ENCODE results near the gene SEPTIN14.

SEPTIN14 gene

GRCh38 chr7:55784151-55784550 lies 78.4 kb downstream of the SEPTIN14 start:
- TF ChIP-seq, protein P1, sequence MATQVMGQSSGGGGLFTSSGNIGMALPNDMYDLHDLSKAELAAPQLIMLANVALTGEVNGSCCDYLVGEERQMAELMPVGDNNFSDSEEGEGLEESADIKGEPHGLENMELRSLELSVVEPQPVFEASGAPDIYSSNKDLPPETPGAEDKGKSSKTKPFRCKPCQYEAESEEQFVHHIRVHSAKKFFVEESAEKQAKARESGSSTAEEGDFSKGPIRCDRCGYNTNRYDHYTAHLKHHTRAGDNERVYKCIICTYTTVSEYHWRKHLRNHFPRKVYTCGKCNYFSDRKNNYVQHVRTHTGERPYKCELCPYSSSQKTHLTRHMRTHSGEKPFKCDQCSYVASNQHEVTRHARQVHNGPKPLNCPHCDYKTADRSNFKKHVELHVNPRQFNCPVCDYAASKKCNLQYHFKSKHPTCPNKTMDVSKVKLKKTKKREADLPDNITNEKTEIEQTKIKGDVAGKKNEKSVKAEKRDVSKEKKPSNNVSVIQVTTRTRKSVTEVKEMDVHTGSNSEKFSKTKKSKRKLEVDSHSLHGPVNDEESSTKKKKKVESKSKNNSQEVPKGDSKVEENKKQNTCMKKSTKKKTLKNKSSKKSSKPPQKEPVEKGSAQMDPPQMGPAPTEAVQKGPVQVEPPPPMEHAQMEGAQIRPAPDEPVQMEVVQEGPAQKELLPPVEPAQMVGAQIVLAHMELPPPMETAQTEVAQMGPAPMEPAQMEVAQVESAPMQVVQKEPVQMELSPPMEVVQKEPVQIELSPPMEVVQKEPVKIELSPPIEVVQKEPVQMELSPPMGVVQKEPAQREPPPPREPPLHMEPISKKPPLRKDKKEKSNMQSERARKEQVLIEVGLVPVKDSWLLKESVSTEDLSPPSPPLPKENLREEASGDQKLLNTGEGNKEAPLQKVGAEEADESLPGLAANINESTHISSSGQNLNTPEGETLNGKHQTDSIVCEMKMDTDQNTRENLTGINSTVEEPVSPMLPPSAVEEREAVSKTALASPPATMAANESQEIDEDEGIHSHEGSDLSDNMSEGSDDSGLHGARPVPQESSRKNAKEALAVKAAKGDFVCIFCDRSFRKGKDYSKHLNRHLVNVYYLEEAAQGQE (IDR thresholded peaks at IDR 0.05; ENCODE audit: low read depth), result no peak
- no peak for TF ChIP-seq TCF12 (IDR thresholded peaks at IDR 0.05; ENCODE audit: low read depth)

DNA sequence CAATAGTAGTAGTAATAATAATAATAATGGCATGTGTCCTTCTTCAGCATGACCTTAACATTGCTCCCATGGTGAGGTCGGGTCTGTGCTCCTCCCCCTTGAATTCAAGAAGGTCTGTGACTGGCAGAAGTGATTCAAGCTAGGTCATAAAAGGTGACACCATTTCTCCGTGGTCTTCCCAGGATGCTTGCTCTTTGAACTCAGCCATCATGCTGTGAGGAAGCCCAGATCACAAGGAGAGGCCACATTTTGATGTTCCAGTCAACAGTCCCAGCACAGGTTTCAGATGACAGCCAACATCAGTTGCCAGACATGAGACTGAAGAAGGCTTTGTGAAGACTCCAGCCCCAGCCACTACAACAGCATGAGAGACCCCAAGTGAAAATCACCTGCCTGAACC lies 83.9 kb downstream of the SEPTIN14 start:
- TF ChIP-seq TCF12 (IDR thresholded peaks at IDR 0.05; ENCODE audit: low read depth) (no peak), NFIC (IDR thresholded peaks at IDR 0.05) (no peak), TEAD4 (IDR thresholded peaks at IDR 0.05) (no peak), TAF1 (IDR thresholded peaks at IDR 0.05; ENCODE audit: low read depth) (no peak), EP300 (IDR thresholded peaks at IDR 0.05; ENCODE audit: borderline replicate concordance) (no peak), FOXM1 (IDR thresholded peaks at IDR 0.05; ENCODE audit: borderline replicate concordance, low read depth) (no peak), CREB1 (IDR thresholded peaks at IDR 0.05; ENCODE audit: low read depth) (no peak), EGR1 (IDR thresholded peaks at IDR 0.05) (no peak), YY1 (IDR thresholded peaks at IDR 0.05; ENCODE audit: low read depth) (no peak)
- TF ChIP-seq, protein P2, sequence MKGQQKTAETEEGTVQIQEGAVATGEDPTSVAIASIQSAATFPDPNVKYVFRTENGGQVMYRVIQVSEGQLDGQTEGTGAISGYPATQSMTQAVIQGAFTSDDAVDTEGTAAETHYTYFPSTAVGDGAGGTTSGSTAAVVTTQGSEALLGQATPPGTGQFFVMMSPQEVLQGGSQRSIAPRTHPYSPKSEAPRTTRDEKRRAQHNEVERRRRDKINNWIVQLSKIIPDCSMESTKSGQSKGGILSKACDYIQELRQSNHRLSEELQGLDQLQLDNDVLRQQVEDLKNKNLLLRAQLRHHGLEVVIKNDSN (IDR thresholded peaks at IDR 0.05), result no peak
- TF ChIP-seq, protein P1 (IDR thresholded peaks at IDR 0.05; ENCODE audit: low read depth), result no peak

GRCh38 chr7:55776196-55776595 lies 86.4 kb downstream of the SEPTIN14 start:
- no peak for TF ChIP-seq EP300 (IDR thresholded peaks at IDR 0.05; ENCODE audit: borderline replicate concordance)
- no peak for TF ChIP-seq FOXM1 (IDR thresholded peaks at IDR 0.05; ENCODE audit: borderline replicate concordance, low read depth)
- no peak for TF ChIP-seq CEBPB (IDR thresholded peaks at IDR 0.05)
- TF ChIP-seq, protein P2 (IDR thresholded peaks at IDR 0.05), result no peak
- TF ChIP-seq EGR1 (IDR thresholded peaks at IDR 0.05), result no peak
- no peak for TF ChIP-seq NFIC (IDR thresholded peaks at IDR 0.05)
- TF ChIP-seq, protein P1 (IDR thresholded peaks at IDR 0.05; ENCODE audit: low read depth), result no peak
- TF ChIP-seq CREB1 (IDR thresholded peaks at IDR 0.05; ENCODE audit: low read depth), result no peak
- no peak for TF ChIP-seq TCF12 (IDR thresholded peaks at IDR 0.05; ENCODE audit: low read depth)
- no peak for TF ChIP-seq TAF1 (IDR thresholded peaks at IDR 0.05; ENCODE audit: low read depth)
- no peak for TF ChIP-seq RAD21 (IDR thresholded peaks at IDR 0.05; ENCODE audit: low read depth)
- TF ChIP-seq YY1 (IDR thresholded peaks at IDR 0.05; ENCODE audit: low read depth), result no peak

DNA sequence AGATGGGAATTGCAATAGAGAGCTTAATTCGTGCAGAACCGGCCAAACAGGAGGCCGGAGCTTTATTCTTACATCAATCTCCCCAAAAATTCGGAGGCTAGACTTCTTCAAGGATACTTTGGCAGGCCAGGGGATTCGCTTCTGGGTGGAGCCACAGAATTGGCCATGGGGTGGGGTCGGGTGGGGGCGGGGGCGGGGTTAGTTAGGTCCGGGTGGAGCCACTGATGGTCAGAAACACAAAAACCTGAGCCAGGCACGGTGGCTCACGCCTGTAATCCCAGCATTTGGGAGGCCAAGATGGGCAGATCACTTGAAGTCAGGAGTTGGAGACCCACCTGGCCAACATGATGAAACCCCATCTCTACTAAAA lies 87.5 kb downstream of the SEPTIN14 start:
- TF ChIP-seq TCF12 (IDR thresholded peaks at IDR 0.05; ENCODE audit: low read depth), result no peak
- no peak for TF ChIP-seq YY1 (IDR thresholded peaks at IDR 0.05; ENCODE audit: low read depth)
- no peak for TF ChIP-seq EP300 (IDR thresholded peaks at IDR 0.05; ENCODE audit: borderline replicate concordance)

DNA sequence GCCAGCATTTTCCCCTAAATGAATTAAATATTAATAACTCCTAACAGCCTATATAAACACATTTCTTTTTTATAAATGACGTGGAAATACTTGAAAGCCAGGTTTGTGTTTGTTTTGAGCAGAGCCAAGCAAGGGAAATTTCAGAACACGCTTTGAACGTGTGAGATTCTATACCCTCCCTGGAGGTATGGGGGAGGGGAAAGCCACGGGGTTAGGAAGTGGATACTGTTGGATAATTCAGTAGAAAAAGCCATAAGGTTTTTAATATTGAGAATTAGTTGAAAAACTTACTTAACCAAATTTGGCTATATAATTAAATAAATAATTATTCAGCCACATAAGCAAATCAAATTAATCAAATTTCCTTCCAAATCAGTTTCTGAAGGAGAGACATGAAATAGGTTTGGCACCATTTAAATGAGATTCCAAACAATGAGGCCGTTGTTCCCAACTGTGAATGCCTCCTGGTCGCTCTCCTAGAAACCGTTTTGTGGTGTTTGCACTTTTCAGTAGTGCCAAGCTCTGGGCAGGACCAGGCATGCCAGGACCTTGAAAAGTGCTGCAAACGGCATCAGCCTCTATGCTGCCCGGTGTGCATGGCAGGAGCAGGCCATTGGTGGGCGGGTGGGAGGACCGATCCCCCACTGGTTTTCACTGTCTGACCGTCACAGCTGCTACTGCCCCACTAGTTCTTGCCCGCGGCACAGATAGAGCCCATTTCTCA lies 88.1 kb downstream of the SEPTIN14 start:
- TF ChIP-seq, protein P2 (IDR thresholded peaks at IDR 0.05), result no peak
- TF ChIP-seq FOXM1 (IDR thresholded peaks at IDR 0.05; ENCODE audit: borderline replicate concordance, low read depth), result no peak
- TF ChIP-seq EGR1 (IDR thresholded peaks at IDR 0.05), result no peak
- TF ChIP-seq CREB1 (IDR thresholded peaks at IDR 0.05; ENCODE audit: low read depth), result no peak
- TF ChIP-seq NFIC (IDR thresholded peaks at IDR 0.05), result no peak
- no peak for TF ChIP-seq TEAD4 (IDR thresholded peaks at IDR 0.05)
- TF ChIP-seq MAX (IDR thresholded peaks at IDR 0.05), result no peak
- no peak for TF ChIP-seq EP300 (IDR thresholded peaks at IDR 0.05; ENCODE audit: borderline replicate concordance)
- TF ChIP-seq CEBPB (IDR thresholded peaks at IDR 0.05), result no peak
- no peak for TF ChIP-seq ZBTB7A (IDR thresholded peaks at IDR 0.05; ENCODE audit: low read depth)

Measured in Ishikawa (cell line).